ENCODE data around the gene POU6F2.
"Not testable (repeated sequence)": the region's sequence is repeated elsewhere in the genome, so short reads cannot be mapped to it uniquely, and the experiment has no call there.

Gene POU6F2

GRCh38 chr7:39133088-39133487 lies 155.4 kb downstream of the POU6F2 start:
- no peak for DNase-seq

- no peak for DNase-seq
Observed at GRCh38 chr7:39137480-39137879, 159.8 kb downstream of the POU6F2 start.

- DNase-seq: no peak
Observed at GRCh38 chr7:39142750-39143149, 165.0 kb downstream of the POU6F2 start.

- DNase-seq: no peak
Observed at GRCh38 chr7:39144420-39144819, 166.7 kb downstream of the POU6F2 start.

- DNase-seq: no peak
Observed at GRCh38 chr7:39145283-39145682, 167.6 kb downstream of the POU6F2 start.

- no peak for DNase-seq
Observed at GRCh38 chr7:39145935-39146334, 168.2 kb downstream of the POU6F2 start.

GRCh38 chr7:39152701-39153100 lies 175.0 kb downstream of the POU6F2 start:
- no peak for DNase-seq

- no peak for DNase-seq
Observed at GRCh38 chr7:39153113-39153512, 175.4 kb downstream of the POU6F2 start.

- no peak for DNase-seq
Observed at GRCh38 chr7:39153647-39154046, 175.9 kb downstream of the POU6F2 start.

GRCh38 chr7:39154815-39155214 lies 177.1 kb downstream of the POU6F2 start:
- DNase-seq: no peak

- no peak for DNase-seq
Observed at GRCh38 chr7:39158367-39158766, 180.7 kb downstream of the POU6F2 start.

- DNase-seq: no peak
Observed at GRCh38 chr7:39161903-39162302, 184.2 kb downstream of the POU6F2 start.

GRCh38 chr7:39164887-39165286 lies 187.2 kb downstream of the POU6F2 start:
- no peak for DNase-seq

GRCh38 chr7:39168403-39169098 lies 190.8 kb downstream of the POU6F2 start:
- no peak for DNase-seq

GRCh38 chr7:39172137-39172536 lies 194.4 kb downstream of the POU6F2 start:
- DNase-seq: no peak

GRCh38 chr7:39181398-39181797 lies 203.7 kb downstream of the POU6F2 start:
- DNase-seq: no peak

- no peak for DNase-seq
Observed at GRCh38 chr7:39183796-39184195, 206.1 kb downstream of the POU6F2 start.

- DNase-seq: no peak
Observed at GRCh38 chr7:39184391-39184790, 206.7 kb downstream of the POU6F2 start.

GRCh38 chr7:39186131-39186530 lies 208.4 kb downstream of the POU6F2 start:
- no peak for DNase-seq

- DNase-seq: no peak
Observed at GRCh38 chr7:39186671-39187070, 209.0 kb downstream of the POU6F2 start.

- no peak for DNase-seq
Observed at GRCh38 chr7:39187130-39187529, 209.4 kb downstream of the POU6F2 start.

GRCh38 chr7:39192476-39192875 lies 214.8 kb downstream of the POU6F2 start:
- no peak for DNase-seq

- DNase-seq: not testable (repeated sequence)
Observed at GRCh38 chr7:39194388-39194787, 216.7 kb downstream of the POU6F2 start.

- no peak for DNase-seq
Observed at GRCh38 chr7:39195967-39196366, 218.3 kb downstream of the POU6F2 start.

- no peak for DNase-seq
Observed at GRCh38 chr7:39197831-39198230, 220.1 kb downstream of the POU6F2 start.
